ENCODE data around the gene TF.

GRCh38 chr3:133845127-133845526, 98.9 kb downstream of the TF start:
- TF ChIP-seq CTCF (IDR thresholded peaks at IDR 0.05; ENCODE audit: low read depth, low read length, missing input control) (no peak), REST (IDR thresholded peaks at IDR 0.05) (no peak), MAX (IDR thresholded peaks at IDR 0.05) (no peak), SP1 (IDR thresholded peaks at IDR 0.05) (no peak), ATF3 (IDR thresholded peaks at IDR 0.05) (no peak), RAD21 (IDR thresholded peaks at IDR 0.05) (no peak), JUND (IDR thresholded peaks at IDR 0.05) (no peak), ZBTB33 (IDR thresholded peaks at IDR 0.05) (no peak), RXRA (IDR thresholded peaks at IDR 0.05) (no peak)
